Activated naive CD4-positive, alpha-beta T cell (primary cell): ENCODE data around the gene MCCC1.

Experiments used
- DNase-seq, 4 experiments: peaks; one replicate each; lab custom pipeline; 2025; lab: John Stamatoyannopoulos, UW

The MCCC1 gene

GRCh38 chr3:182981038-182981380 lies 118.3 kb downstream of the MCCC1 start:
- no peak for DNase-seq

- peak; percentile 54 to 82 (median 71) for DNase-seq
Observed at GRCh38 chr3:182980204-182981037, 118.9 kb downstream of the MCCC1 start, which contains the start of gene DCUN1D1. Gene DCUN1D1 (minus strand): TSS chr3:182980538. CDS start chr3:182980489, 49 bp downstream.

DNA sequence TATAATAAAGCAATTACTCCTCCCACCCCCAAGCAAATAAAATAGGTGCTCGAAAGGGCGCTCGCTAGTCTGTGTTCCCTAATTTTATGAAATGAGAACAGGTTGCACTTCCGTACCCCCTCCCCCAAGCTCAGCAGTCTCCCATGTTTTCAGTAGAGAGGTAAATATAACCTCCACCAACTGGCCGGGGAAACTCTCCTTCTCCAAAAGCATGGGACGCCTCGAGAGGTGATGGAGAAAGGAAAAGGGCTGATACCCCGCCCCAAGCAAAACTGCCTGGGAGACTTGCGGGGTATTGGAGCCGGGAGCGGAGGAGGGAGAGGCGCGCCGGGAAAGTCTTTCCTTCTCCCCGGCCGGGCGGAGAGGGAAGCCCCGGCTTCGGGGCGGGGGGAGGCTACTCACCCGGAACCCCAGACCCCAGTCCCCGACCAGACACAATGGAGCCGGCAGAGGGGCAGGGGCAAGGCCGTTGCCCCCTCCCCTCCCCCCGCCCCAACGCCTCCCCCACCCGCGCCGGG lies 119.6 kb downstream of the MCCC1 start:
- DNase-seq, result peak in 1 of 4 experiments; percentile 7

GRCh38 chr3:182979103-182979673 lies 120.1 kb downstream of the MCCC1 start:
- no peak for DNase-seq

DNA sequence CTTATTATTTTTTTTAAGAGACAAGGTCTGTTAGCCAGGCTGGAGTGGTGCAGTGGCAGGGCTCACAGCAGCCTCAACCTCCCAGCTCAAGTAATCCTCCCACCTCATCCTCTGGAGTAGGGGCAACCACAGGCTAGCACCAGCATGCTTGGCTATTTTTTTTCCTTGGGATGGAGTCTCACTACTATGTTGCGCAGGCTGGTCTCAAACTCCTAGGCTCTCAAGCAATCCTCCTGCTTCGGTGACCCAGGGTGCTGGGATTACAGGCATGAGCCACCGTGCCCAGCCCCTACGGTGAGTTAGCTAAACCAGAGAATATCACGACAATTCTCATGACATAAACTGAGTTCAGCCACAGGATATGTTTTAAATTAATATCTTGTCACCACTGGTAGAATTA lies 120.9 kb downstream of the MCCC1 start:
- no peak for DNase-seq

- DNase-seq, result no peak
Observed at GRCh38 chr3:182973047-182973446, 126.2 kb downstream of the MCCC1 start.

DNA sequence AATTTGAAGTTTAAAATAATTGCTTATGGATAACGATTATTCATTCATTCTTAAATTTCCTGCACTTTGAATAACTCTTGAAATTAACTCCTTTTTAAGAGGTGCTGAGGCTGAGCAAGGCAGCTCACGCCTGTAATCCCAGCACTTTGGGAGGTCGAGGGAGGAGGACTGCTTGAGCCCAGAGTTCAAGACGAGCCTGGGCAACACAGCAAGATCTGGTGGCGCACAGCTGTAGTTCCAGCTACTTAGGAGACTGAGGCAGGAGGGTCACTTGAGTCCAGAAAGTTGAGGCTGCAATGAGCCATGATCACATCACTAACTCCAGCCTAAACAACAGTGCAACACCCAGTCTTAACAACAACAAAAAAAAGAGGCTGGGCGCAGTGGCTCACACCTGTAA lies 126.9 kb downstream of the MCCC1 start:
- DNase-seq, result no peak

DNA sequence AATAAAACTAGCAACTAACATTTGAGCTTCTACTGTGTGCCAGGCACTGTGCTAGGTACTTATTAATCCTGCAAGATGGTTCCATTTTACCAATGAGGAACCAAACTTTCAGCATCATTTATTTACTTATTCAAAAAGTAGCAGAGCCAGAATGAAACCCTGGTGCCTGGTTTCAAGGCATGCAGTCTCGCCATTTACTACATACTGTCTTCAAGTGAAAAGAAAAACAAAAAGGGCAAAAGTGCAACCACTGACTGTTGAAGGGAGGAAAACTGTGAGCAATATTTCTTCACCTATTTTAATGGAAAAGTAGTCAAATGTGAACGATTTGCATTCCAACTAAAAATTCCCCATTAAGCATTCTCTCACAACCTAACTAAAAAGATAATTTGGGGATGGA lies 127.7 kb downstream of the MCCC1 start:
- DNase-seq, result no peak

DNA sequence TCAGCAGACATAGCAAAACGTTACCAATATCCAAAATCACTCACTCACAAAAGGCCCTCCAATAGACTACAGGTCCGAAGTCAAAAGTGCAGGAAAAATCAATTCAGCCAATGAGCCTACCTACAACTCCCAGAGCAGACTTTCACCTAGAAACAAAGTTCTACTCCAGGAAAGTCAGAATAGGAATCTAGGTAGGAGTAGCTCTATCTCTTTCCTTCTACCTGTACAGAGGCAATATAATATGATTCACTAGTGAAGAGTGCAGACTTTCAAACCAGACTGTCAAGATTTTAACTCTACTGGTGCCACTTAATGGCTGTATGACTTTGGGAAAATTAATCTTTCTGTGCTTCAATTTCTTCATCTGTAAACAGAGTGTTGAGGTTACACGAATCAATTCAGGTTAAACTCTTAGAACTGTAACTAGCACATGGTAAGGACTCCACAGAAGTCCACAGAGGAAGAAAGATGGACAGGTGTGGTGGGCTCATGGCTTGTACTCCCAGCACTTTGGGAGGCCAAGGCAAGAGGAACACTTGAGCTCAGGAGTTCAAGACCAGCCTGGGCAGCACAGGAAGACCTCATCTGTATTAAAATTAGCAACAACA lies 128.4 kb downstream of the MCCC1 start:
- DNase-seq, result no peak

GRCh38 chr3:182969853-182970252 lies 129.4 kb downstream of the MCCC1 start:
- DNase-seq, result no peak

DNA sequence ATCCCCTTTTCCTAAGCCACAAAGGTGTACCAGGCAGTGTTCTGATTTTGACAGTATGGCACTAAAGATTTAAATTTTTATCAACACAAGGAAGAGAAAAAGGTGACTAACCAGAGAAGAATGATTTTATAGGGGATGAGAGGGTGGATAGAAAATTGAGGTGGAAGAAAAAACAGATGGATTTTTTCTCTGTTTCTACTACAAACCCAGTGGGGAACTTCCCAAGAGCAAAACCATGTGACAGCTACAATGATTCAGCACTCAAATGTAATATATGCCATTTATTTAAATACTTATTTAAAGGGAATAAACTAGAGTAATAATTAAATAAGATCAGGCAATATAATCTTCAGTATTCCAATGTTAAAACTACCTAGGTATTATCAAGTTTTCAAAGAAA lies 130.0 kb downstream of the MCCC1 start:
- no peak for DNase-seq

GRCh38 chr3:182967218-182968204 lies 131.8 kb downstream of the MCCC1 start:
- no peak for DNase-seq

GRCh38 chr3:182965861-182966366 lies 133.4 kb downstream of the MCCC1 start:
- DNase-seq, result no peak
